Peyer's patch (tissue), 4 donors: ENCODE data around the gene DNAH14.

ENCODE experiments used
- POLR2A ChIP-seq, 2 donors: fragments of 450-650 bp; IDR thresholded peaks; one replicate each; pipeline ENCODE4 v1.5.1; 2017; ENCODE audit warnings: antibody characterized with exemption in 2 of 2, mild to moderate bottlenecking in 2 of 2, moderate library complexity in 2 of 2
- TF ChIP-seq, protein P1 (sequence below), 6 experiments: fragments of 450-650 bp in 4 of 6; fragments of 200-600 bp in 2 of 6; sonication (generic) in 1 of 6; IDR thresholded peaks; one replicate each; pipeline ENCODE4 v1.5.1; 2017 to 2019; ENCODE audit warnings: antibody characterized with exemption in 6 of 6, mild to moderate bottlenecking in 3 of 6, moderate library complexity in 1 of 6

DNA sequence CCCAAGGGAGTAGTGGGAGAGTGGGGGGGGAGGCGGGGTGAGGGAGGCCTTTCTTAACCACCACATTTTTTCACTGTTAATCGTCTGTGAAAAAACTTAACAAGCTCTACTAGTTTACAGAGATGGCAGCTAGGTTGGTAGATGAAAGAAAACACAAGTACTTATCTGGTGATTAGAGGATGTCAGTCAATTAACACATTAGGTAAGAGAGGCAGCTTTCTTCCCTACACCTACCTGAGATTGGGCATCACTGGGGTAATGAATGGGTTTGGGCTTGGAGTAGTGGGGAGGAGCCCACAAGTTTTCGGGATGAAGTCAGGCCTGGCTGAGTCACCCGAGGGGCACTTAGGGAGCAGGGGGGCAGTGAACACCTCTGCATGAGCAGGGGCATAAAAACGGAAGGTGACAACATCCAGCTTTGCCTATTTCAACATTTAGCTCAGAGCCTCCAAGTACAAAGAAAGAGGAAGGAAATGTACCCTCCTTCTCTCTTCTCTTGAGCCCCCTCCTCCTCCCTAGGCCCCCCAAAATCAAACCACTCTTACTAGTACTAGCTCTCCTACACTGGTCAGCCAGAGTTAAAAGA lies 495.8 kb downstream of the DNAH14 start:
- TF ChIP-seq, protein P1, sequence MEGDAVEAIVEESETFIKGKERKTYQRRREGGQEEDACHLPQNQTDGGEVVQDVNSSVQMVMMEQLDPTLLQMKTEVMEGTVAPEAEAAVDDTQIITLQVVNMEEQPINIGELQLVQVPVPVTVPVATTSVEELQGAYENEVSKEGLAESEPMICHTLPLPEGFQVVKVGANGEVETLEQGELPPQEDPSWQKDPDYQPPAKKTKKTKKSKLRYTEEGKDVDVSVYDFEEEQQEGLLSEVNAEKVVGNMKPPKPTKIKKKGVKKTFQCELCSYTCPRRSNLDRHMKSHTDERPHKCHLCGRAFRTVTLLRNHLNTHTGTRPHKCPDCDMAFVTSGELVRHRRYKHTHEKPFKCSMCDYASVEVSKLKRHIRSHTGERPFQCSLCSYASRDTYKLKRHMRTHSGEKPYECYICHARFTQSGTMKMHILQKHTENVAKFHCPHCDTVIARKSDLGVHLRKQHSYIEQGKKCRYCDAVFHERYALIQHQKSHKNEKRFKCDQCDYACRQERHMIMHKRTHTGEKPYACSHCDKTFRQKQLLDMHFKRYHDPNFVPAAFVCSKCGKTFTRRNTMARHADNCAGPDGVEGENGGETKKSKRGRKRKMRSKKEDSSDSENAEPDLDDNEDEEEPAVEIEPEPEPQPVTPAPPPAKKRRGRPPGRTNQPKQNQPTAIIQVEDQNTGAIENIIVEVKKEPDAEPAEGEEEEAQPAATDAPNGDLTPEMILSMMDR (IDR thresholded peaks at IDR 0.05), result no peak
- no peak for TF ChIP-seq POLR2A (IDR thresholded peaks at IDR 0.05)
